ENCODE results near the gene SCN1B.

SCN1B gene

GRCh38 chr19:35033067-35034004 lies 3.1 kb downstream of the SCN1B start:
- DNase-seq (ENCODE audit: insufficient read length, low spot score) (no peak), FAIRE-seq (no peak)
- TF ChIP-seq POLR2A (IDR thresholded peaks at IDR 0.05; ENCODE audit: low read depth, low read length) = no peak

GRCh38 chr19:35034005-35034502 lies 3.8 kb downstream of the SCN1B start:
- no peak for TF ChIP-seq POLR2A (IDR thresholded peaks at IDR 0.05; ENCODE audit: low read depth, low read length)
- no peak for FAIRE-seq

GRCh38 chr19:35034588-35035382 lies 4.5 kb downstream of the SCN1B start:
- TF ChIP-seq POLR2A (IDR thresholded peaks at IDR 0.05; ENCODE audit: low read depth, low read length) = no peak
- no peak for DNase-seq (ENCODE audit: insufficient read length, low spot score)
- FAIRE-seq = no peak

More at GRCh38 chr19:35034005-35034502, 3.8 kb downstream of the SCN1B start:
- no peak for DNase-seq (ENCODE audit: insufficient read length, low spot score)

GRCh38 chr19:35037716-35038622 lies 7.7 kb downstream of the SCN1B start:
- no peak for FAIRE-seq
- no peak for TF ChIP-seq POLR2A (IDR thresholded peaks at IDR 0.05; ENCODE audit: low read depth, low read length)
- DNase-seq (ENCODE audit: insufficient read length, low spot score) = no peak

GRCh38 chr19:35038623-35039512 lies 8.6 kb downstream of the SCN1B start:
- no peak for FAIRE-seq
- no peak for TF ChIP-seq POLR2A (IDR thresholded peaks at IDR 0.05; ENCODE audit: low read depth, low read length)
- no peak for DNase-seq (ENCODE audit: insufficient read length, low spot score)

GRCh38 chr19:35039881-35040825 lies 9.9 kb downstream of the SCN1B start:
- FAIRE-seq (no peak), DNase-seq (ENCODE audit: insufficient read length, low spot score) (no peak)
- TF ChIP-seq POLR2A (IDR thresholded peaks at IDR 0.05; ENCODE audit: low read depth, low read length) = no peak

- no peak for FAIRE-seq
- no peak for TF ChIP-seq POLR2A (IDR thresholded peaks at IDR 0.05; ENCODE audit: low read depth, low read length)
- no peak for DNase-seq (ENCODE audit: insufficient read length, low spot score)
Observed at GRCh38 chr19:35040826-35041547, 10.7 kb downstream of the SCN1B start.

- no peak for DNase-seq (ENCODE audit: insufficient read length, low spot score)
- no peak for TF ChIP-seq POLR2A (IDR thresholded peaks at IDR 0.05; ENCODE audit: low read depth, low read length)
- FAIRE-seq = no peak
Observed at GRCh38 chr19:35041548-35042055, 11.3 kb downstream of the SCN1B start, which contains the start of gene HPN. Gene HPN (plus strand): TSS chr19:35041721. CDS start chr19:35042507, 786 bp downstream.

GRCh38 chr19:35042056-35042730 lies 11.9 kb downstream of the SCN1B start:
- FAIRE-seq (no peak), DNase-seq (ENCODE audit: insufficient read length, low spot score) (no peak)
- no peak for TF ChIP-seq POLR2A (IDR thresholded peaks at IDR 0.05; ENCODE audit: low read depth, low read length)

Data from H54 (cell line).